GM18507 (cell line): ENCODE results near the gene ENOX1.
A peak's percentile ranks its signal among the peaks of the same experiment; 100 is the strongest.

Source experiments
- DNase-seq: peaks from one replicate; pipeline ENCODE4 v3.0.0; 2011; ENCODE audit warnings: low read depth; ENCODE audit not compliant: insufficient read length; ENCODE audit errors: extremely low spot score
- FAIRE-seq: peaks from 2 replicates; lab custom pipeline; 2011; peaks lifted over from hg19 to GRCh38; lab: Jason Lieb, UNC

The ENOX1 gene

DNA sequence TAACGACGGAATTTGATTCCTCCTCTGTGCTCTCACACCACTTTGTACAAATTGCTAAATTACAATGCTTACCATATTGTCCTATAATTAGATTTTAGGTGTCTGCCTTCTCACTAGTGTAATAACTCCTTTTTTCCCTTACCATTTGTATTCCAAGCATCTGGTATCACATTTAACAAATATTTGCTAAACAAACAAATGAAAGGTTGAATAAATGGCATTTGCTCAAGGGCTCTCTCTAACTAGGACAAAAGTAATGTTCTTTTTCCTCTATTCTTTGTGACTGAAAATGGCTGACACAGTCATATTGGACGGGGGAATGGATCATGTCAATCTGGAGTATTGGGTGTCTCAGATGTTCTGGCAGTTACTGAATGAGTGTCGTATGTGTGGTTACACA, 99.7 kb downstream of the ENOX1 start:
- FAIRE-seq (no peak), DNase-seq (no peak)

DNA sequence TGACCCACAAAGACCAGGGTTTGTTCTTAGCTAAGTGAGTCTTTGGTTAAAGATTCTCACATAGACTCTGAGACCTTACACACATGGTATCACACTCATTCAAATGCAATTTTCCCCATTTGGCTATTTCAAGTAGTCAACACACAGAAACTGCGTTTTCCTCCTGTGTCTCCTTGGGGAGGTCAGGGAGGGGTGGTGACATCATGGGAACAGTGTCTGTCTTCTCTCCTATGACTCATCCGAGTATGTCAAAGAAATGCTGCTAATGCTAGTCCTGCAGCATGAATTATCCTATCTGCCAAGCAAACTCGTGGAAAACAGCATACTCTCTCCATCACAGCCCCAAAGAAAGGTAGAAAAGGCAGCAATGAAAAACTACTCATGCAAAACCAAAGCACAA, 100.2 kb downstream of the ENOX1 start:
- DNase-seq (no peak), FAIRE-seq (no peak)

- no peak for FAIRE-seq
- DNase-seq, result no peak
Measured at GRCh38 chr13:43684963-43685725, 101.6 kb downstream of the ENOX1 start.

GRCh38 chr13:43682701-43683100, 104.1 kb downstream of the ENOX1 start:
- DNase-seq (no peak), FAIRE-seq (no peak)

DNA sequence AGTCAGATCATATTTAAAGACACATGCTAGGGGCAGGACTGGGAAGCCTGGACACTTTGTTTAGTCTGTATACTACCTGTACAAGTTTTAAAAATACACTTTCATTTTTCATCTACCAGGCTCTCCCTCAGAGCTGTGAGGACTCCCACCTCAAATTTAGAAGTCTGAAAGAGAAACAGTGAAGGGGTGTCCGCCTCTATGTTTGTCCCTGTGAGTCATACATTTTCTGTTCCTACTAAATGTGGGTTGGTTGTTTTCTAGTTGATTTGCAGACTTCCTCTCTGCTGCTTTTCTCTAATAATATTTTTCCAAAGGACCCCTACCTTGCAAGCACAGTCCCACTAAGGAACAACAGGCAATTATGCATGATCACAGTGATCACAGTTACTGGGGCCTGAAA, 110.5 kb downstream of the ENOX1 start:
- DNase-seq (no peak), FAIRE-seq (peak; percentile 65)

DNA sequence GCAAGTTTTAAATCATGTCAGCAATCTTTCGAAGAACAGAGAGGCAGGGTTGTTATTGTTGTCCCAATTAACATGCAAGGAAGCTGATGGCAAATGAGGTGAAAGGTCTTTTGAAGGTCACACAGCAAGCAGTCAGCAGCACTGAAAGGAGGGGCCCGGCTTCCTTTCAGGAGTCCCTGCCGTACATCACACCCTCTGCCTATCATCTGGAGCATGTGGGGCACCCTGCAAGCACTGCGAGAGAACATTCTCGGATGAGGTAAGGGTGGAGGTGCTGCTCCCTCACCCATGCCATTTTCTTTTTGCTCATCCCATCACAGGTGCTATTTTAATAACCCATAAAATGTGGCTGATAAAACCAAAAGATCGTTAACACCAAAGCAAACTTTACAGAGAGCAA, 111.2 kb downstream of the ENOX1 start:
- no peak for DNase-seq
- FAIRE-seq, result no peak

GRCh38 chr13:43669964-43670363, 116.8 kb downstream of the ENOX1 start:
- FAIRE-seq (no peak), DNase-seq (no peak)

- FAIRE-seq, result no peak
- DNase-seq, result no peak
Measured at GRCh38 chr13:43669101-43669500, 117.7 kb downstream of the ENOX1 start.

DNA sequence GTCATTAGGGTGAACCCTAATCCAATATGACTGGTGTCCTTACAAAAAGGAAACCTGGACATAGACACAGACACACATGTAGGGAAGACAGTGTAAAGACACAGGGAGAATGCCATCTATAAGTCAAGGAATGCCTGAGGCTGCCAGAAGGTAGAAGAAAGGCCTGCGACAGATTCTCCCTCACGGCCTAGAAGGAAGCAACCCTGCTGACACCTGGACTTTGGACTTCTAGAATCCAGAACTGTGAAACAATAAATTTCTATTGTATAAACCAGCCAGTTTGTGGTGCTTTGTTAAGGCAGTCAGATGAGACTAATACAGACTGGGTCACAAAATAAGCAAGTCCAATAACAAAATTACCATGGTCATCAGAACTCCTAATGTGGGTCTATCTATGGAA, 120.4 kb downstream of the ENOX1 start:
- FAIRE-seq (no peak), DNase-seq (no peak)

DNA sequence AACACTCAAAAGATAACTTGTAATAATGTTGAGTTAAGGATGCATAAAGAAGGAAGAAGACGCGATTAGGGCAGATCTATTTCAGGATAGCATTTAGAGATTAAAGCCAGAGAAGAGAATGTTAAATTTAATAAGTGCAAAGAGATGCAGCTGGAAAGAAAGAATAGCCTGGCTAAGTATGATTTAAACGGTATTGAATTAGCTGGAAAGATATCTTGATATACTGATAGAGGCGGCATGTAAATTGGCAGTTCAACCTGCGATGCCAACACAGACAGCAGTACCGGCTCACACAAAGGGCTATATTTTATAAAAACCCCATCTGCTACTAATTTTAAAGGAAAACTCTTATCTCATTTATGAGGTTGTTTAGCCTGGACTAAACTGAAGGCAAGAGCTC, 121.4 kb downstream of the ENOX1 start:
- DNase-seq (no peak), FAIRE-seq (no peak)

- no peak for FAIRE-seq
Measured at GRCh38 chr13:43664700-43665191, 122.0 kb downstream of the ENOX1 start.

GRCh38 chr13:43663474-43664090, 123.2 kb downstream of the ENOX1 start:
- no peak for DNase-seq
- FAIRE-seq, result no peak

More at GRCh38 chr13:43664700-43665191, 122.0 kb downstream of the ENOX1 start:
- no peak for DNase-seq

DNA sequence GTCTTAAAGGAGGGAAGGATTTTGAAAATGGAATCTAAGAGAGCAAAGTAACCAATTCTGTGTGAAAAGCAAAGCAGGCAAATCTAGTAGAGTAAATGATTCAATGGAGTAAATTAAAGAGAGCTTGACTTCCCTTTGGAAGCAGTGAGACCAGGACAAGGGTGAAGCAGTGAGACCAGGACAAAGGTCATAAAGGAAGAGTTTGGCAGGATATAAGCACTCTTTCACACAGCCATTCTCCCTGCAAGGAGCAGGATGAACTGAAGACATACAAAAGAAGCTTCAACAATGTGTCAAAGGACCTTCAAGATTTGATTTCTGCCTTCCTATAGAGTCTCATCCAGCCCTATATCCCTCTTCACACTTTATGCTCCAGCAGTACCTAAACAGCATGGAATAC, 123.8 kb downstream of the ENOX1 start:
- FAIRE-seq (no peak), DNase-seq (no peak)

DNA sequence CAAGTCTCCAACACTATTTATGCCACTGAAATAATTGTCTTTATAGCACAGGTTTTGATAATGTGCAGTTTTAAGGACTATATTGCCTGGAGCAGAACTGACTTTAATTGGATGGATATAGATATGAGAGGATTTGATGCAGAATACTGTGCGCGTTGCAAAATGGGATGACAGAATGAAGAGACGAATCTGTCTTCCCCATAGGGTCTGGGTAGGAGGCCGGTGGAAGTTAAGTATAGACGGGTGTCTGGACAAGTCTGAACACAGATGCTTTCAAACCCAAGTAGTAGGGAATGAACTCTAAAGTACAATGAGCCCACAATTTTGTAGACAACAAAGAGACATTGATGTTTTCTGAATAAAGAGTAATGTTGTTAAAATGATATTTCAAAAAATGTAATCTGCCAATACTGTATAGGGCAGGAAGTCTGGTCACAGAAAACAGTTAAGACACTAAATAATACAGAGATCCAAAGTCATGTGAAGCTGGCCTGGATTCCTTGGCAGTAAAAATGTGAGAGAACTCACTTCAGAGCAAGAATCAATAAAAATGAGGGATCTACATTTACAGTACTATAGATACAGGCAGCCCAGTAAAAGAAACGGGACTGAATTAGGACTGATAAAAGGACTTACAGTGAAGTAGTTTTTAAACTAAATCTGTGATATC, 125.5 kb downstream of the ENOX1 start:
- DNase-seq, result no peak
- FAIRE-seq, result no peak

GRCh38 chr13:43657485-43657884, 129.3 kb downstream of the ENOX1 start:
- no peak for FAIRE-seq
- no peak for DNase-seq

DNA sequence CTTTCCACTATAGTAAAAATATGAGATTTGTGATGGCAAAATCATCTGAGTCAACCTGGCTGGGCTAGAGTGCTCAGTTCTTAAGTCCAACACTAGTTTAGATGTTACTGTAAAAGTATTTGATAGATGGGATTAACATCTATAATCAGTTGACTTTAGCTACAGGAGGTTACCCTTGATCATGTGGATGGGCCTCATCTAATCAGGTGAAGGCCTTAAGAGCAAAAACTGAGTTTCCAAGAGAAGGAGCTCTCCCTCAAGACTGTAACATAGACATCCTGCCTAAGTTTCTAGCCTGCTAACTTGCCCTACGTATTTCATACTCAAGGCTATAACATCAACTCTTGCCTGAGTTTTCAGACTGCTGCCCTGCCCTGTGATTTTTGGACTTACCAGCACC, 132.8 kb downstream of the ENOX1 start:
- DNase-seq, result no peak
- FAIRE-seq, result no peak

DNA sequence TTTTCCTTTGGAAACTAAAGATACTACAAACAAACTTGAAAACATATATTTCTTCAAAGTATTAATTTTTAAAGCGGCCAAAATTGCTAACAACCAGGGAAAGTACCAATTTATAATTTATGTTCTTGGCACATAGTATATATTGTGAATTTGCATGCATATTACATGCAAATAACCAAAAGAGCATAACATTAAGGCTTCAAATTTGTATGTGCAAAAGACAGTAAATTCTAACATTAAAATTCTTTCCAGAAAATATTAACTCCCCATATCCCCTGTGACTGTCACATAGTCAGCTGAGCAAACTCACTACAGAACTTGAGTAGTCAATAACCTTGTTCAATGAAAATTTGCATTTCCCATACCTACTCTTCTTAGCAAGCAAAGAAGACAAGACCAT, 133.4 kb downstream of the ENOX1 start:
- FAIRE-seq, result no peak
- no peak for DNase-seq

DNA sequence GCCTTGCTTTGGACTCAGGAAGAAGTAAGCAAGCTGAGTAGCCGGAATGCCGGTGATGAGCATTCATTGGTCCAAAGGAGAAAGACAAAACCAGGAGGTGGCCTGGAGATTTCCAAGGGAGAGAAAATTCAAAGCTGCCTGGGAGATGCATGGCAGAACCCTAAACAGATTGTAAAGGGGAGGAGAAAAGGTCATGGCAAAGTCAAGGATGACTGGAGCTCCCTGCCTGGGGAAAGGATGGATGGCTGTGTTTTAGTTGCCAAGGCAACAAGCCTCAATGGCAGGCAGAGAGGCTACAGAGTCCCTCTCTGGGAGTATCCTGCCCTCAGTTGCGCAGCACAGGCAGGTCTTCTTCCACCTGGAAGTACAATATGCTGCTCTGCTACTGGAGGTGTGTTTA, 134.0 kb downstream of the ENOX1 start:
- no peak for FAIRE-seq
- DNase-seq, result no peak

DNA sequence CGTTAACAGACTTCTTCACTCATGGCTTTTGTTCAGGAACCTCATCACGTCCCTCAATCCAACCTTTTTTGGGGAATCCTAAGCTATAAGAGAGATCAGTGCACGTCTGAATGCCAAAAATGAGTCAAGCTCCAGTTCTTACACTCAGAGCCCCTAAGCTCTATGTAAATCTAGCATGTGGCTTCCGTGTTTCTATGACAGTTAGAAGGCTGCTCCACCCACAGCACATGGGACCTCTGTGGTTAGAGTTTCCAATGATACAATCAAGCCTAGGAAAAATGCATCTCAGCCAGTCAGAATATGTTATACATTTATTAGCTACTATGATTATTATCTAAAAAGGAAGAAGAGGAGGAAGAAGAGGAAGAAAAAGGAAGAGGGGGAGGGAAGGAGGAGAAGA, 135.9 kb downstream of the ENOX1 start:
- FAIRE-seq (no peak), DNase-seq (no peak)

DNA sequence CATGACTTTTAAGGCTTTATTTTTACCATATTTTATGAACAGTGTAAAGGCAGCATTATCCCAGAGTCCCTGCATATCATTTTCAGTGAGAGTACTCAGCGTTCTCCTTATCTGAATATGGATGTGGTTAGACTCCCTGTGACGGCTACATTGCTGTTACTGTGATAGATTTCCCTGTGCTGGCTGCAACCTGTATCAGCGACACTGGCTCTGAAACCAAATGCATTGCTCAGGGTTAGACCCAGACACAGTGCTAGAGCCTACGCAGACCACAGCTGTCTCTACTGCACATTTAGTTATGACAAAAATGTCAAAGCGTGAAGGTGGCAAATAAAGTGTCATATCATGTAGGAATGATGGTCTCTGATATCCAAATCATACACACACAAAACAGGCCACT, 138.0 kb downstream of the ENOX1 start:
- FAIRE-seq (no peak), DNase-seq (no peak)

DNA sequence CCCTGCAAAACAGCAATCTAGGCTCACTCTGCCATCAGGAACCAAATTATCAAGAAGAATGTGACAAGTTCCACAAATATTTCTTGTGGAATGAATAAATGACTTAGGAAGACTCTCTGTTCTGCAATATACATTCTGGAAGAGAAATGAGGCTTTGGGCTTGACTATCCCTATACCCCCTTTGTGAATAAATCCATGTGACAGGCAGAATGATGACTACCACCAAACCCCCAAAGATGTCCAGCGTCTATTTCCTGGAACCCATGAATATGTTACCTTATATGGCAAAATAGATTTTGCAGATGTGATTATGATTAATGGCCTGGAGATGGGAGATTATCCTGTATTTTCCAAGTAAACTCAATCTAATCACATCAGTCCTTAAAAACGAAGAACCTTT, 139.3 kb downstream of the ENOX1 start:
- DNase-seq, result no peak
- no peak for FAIRE-seq
